ENCODE results near the gene UBASH3A.
A peak's percentile ranks its signal among the peaks of the same experiment; 100 is the strongest.

UBASH3A gene

DNA sequence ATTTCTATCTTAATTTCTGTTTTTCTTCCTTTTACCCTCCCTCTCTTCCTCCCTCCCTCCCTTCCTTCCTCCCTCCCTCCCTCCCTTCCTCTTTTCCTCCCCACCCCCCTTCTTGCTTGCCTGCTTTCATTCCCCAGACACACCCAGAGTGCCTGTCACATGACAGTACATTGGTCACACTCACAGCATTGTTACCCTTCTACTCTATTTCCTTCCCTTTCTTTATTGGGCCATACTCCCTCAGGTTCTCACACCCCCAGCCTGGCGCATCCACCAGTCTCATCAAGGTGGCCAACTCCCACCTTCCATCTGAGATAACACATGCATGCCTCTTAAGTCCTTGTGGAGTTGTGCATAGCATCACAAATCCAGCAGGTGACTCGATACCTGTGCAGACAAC is 18.7 kb upstream of the UBASH3A start:
- TF ChIP-seq, protein P1, sequence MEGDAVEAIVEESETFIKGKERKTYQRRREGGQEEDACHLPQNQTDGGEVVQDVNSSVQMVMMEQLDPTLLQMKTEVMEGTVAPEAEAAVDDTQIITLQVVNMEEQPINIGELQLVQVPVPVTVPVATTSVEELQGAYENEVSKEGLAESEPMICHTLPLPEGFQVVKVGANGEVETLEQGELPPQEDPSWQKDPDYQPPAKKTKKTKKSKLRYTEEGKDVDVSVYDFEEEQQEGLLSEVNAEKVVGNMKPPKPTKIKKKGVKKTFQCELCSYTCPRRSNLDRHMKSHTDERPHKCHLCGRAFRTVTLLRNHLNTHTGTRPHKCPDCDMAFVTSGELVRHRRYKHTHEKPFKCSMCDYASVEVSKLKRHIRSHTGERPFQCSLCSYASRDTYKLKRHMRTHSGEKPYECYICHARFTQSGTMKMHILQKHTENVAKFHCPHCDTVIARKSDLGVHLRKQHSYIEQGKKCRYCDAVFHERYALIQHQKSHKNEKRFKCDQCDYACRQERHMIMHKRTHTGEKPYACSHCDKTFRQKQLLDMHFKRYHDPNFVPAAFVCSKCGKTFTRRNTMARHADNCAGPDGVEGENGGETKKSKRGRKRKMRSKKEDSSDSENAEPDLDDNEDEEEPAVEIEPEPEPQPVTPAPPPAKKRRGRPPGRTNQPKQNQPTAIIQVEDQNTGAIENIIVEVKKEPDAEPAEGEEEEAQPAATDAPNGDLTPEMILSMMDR (IDR thresholded peaks at IDR 0.05): no peak
- no peaks in the 10 kb centered on the region for H3K36me3 Mint-ChIP-seq (ENCODE audit: low read depth)
- no peak overlapping the region for H3K4me3 Mint-ChIP-seq
- peaks cover 40% of the 10 kb centered on the region for H3K9me3 Mint-ChIP-seq
- no peak for DNase-seq
- no peak overlapping the region for H3K27ac Mint-ChIP-seq
- peaks cover 44% of the 10 kb centered on the region for H3K27me3 Mint-ChIP-seq (ENCODE audit: low read depth, poor library complexity)
- peaks cover 44% of the 10 kb centered on the region for H3K4me1 Mint-ChIP-seq

DNA sequence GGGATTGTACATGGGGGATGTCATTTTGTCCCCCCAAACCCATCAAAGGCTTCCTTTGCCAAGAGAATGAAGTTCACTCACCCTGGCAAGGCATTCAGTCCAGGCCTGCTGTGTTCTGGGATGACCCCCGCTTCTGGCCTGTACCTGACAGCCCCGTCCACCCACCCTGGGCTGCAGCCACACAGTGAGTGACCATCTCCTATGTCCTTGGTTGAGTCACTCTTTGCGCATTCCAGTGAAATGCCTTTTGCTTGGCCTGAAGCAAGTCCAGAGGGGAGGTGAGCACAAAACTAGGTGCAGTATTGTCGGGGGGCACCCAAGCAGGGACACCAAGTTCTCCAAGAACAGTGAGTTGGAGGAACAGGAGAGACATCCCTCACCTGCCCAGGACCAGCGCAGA is 18.1 kb upstream of the UBASH3A start:
- H3K27ac Mint-ChIP-seq: no peak overlapping the region
- TF ChIP-seq, protein P1 (IDR thresholded peaks at IDR 0.05): no peak
- no peak overlapping the region for H3K4me3 Mint-ChIP-seq
- no peaks in the 10 kb centered on the region for H3K36me3 Mint-ChIP-seq (ENCODE audit: low read depth)
- peaks cover 44% of the 10 kb centered on the region for H3K27me3 Mint-ChIP-seq (ENCODE audit: low read depth, poor library complexity)
- no peak for DNase-seq
- peaks cover 40% of the 10 kb centered on the region for H3K9me3 Mint-ChIP-seq
- H3K4me1 Mint-ChIP-seq: peaks cover 45% of the 10 kb centered on the region

DNA sequence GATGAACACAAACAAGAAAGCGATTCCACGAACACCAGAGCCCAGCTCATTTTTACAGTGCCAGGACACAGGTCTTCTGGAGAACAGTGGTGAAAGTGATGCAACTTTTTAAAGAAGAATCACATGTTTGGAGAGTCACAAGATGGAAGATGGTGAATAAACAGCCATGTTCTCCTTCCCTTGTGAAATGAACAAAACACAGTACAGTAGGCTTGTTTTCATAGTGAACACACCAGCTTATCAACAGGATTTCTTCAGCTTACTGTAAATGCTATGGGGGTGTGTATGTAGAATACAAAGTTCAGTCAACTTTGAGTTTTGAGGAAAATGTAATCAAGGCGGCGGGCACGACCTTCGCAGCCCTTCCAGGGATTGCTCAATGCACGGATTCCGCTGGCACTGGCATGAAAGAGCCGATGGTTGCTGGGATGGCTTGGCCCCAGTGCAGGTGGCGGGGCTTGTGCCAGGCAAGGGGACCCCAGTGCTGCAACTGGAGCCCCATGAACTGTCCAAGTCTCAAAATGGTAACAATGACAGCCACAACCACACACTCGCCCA is 17.6 kb upstream of the UBASH3A start:
- Mint-ChIP-seq H3K36me3 (ENCODE audit: low read depth) (no peaks in the 10 kb centered on the region), H3K4me3 (no peak overlapping the region), H3K27me3 (ENCODE audit: low read depth, poor library complexity) (peaks cover 44% of the 10 kb centered on the region), H3K4me1 (peaks cover 50% of the 10 kb centered on the region), H3K27ac (no peak overlapping the region), H3K9me3 (peaks cover 45% of the 10 kb centered on the region)
- TF ChIP-seq, protein P1 (IDR thresholded peaks at IDR 0.05): no peak
- no peak for DNase-seq

DNA sequence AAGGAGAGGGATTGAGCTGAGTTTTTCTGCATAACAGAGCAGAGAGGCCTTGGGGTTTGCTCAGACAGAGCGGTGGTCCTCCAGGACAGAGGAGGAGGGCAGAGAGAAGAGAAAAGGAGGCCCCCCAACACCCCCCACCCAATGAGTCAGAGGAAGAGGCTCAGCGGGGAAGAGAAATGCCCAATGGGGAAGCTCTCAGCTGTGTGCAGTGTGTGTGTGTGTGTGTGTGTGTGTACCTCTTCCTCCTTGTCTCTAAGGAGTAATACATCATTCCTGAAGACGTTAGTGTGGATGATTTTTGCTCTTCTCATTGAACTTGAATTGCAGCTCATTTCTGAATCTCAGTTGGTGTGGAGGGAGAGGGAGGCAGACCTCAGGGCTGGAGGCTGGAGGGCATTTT is 16.5 kb upstream of the UBASH3A start:
- Mint-ChIP-seq H3K27ac (peak overlapping the region; percentile 52), H3K4me3 (no peak overlapping the region), H3K4me1 (peaks cover 54% of the 10 kb centered on the region), H3K9me3 (peaks cover 38% of the 10 kb centered on the region), H3K36me3 (ENCODE audit: low read depth) (no peaks in the 10 kb centered on the region), H3K27me3 (ENCODE audit: low read depth, poor library complexity) (peaks cover 37% of the 10 kb centered on the region)
- no peak for DNase-seq
- TF ChIP-seq, protein P1 (IDR thresholded peaks at IDR 0.05): no peak

DNA sequence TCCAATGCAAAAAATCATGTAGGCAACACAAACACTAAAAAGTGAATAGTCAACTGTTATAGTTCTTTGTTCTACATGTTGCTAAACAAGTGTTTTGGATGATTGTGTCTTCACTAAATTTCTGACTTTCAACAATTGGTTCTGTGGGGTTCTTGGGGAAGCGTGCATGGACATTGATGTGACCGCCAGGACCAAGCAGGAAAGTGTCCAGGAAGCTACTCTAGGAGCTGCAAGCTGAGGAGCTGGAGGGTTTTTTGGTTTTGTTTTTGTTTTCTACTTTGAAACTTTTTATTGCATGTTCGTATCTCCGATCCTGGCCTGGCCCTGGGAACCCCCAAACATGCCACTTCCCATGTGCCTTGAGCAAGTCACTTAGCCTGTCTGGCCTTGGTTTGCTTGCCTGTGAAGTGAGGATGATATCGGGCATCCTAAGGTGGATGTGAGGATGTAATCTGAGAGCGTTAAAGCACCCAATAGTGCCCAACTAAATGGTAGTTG is 15.8 kb upstream of the UBASH3A start:
- no peak overlapping the region for H3K27ac Mint-ChIP-seq
- no peaks in the 10 kb centered on the region for H3K36me3 Mint-ChIP-seq (ENCODE audit: low read depth)
- H3K4me1 Mint-ChIP-seq: peaks cover 56% of the 10 kb centered on the region
- H3K4me3 Mint-ChIP-seq: no peak overlapping the region
- H3K9me3 Mint-ChIP-seq: peaks cover 32% of the 10 kb centered on the region
- no peak for DNase-seq
- peaks cover 31% of the 10 kb centered on the region for H3K27me3 Mint-ChIP-seq (ENCODE audit: low read depth, poor library complexity)
- TF ChIP-seq, protein P1 (IDR thresholded peaks at IDR 0.05): no peak

Data from nephron progenitor cell (in vitro differentiated cells).